ENCODE data around the gene RPRD1B.

RPRD1B gene

GRCh38 chr20:38109591-38110524 lies 76.3 kb downstream of the RPRD1B start:
- H3K27ac ChIP-seq = peak overlapping the region; percentile 75
- no peak for TF ChIP-seq CTCF (conservative IDR thresholded peaks at IDR 0.05; ENCODE audit: low read depth)
- CTCF ChIA-PET = interaction anchor here (0.6 to 6.1 kb wide), 5 partner anchors 10 to 1345 kb away, joined by 3 to 31 read pairs (median 3); no protein-coding TSS in a partner anchor
- POLR2A ChIA-PET (ENCODE audit: low non-redundant PET) = no interaction called here
- peak; percentile 98 for DNase-seq (ENCODE audit: low spot score)

DNA sequence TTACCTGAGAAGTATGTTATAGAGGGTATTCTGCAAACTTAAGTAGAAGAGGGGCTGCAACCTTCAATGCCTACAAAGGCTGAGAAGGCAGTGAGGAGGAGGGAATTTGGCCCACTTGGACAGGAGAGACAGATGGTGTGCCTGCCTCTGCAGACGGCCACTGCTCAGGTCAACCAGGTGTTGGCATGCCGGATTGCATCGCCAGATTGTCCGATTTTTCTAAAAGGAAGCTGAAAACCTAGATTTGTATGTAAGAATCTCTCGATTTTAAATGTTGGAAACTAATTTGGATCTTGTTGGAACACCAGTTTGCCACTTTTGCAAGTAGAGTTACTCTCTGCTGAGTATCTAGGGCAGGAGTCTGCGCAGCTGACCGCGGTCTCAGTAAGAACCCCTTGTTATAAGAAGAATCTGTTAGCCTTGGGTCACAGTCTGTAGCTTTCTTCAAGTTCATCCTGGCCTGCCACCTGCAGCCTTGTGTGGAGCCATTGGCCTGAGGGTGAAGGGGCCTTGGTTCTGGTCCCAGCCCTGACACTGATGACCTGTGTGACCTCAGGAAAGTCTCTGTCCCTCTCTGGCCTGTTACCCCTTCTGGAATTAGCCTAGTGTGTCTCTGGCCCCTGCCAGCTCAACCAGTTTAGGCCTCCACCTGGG lies 77.1 kb downstream of the RPRD1B start:
- TF ChIP-seq CTCF (conservative IDR thresholded peaks at IDR 0.05; ENCODE audit: low read depth) = no peak
- H3K27ac ChIP-seq = peak overlapping the region; percentile 75
- ChIA-PET CTCF (interaction anchor here (0.6 to 6.1 kb wide), 4 partner anchors 11 to 1345 kb away, joined by 3 to 31 read pairs (median 3); no protein-coding TSS in a partner anchor), POLR2A (ENCODE audit: low non-redundant PET) (no interaction called here)
- DNase-seq (ENCODE audit: low spot score) = no peak

- TF ChIP-seq CTCF (conservative IDR thresholded peaks at IDR 0.05; ENCODE audit: low read depth) = no peak
- ChIA-PET CTCF (interaction anchor here (0.6 to 6.1 kb wide), 4 partner anchors 16 to 115 kb away, joined by 3 to 31 read pairs (median 3); no protein-coding TSS in a partner anchor), POLR2A (ENCODE audit: low non-redundant PET) (no interaction called here)
- DNase-seq (ENCODE audit: low spot score) = no peak
- no peak overlapping the region for H3K27ac ChIP-seq
Measured at GRCh38 chr20:38111366-38112232, 78.1 kb downstream of the RPRD1B start.

DNA sequence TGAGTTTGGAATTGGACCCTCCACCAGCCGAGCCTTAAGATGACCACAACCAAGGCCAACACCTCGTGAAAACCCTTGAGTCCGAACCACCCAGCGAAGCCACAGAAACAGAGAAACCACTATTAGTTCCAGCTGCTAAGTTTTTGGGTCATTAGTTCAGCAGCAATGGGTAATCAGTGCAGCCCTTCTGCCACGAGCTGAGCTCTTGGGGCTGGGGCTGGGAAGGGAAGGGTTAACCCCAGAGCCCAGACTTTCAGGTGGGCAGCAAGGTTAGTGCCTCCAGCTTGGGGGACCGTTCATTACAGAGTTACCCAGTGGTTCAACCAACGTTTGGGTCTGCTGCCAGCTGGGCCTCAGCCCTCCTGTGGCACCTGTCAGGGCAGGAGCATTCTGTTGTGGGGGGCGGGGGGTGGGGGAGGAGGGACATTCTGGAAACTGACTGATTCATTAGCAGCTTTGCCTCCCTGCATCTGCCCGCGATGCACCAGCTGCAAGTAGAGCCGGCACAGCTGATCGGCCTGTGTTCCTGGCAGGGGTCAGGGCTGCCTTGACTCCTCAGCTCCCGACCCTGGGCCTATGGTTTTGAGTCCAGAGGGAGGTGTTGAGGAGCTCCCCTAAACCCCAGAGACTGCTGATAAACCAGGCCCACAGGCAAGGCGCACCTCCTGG lies 78.8 kb downstream of the RPRD1B start:
- DNase-seq (ENCODE audit: low spot score) = no peak
- CTCF ChIA-PET = interaction anchor here (0.6 to 6.1 kb wide), 7 partner anchors 15 to 706 kb away, joined by 3 to 31 read pairs (median 4); no protein-coding TSS in a partner anchor
- POLR2A ChIA-PET (ENCODE audit: low non-redundant PET) = interaction anchor here (0.6 kb wide), 1 partner anchor 892 kb away, joined by 4 read pairs; no protein-coding TSS in a partner anchor
- no peak overlapping the region for H3K27ac ChIP-seq
- TF ChIP-seq CTCF (conservative IDR thresholded peaks at IDR 0.05; ENCODE audit: low read depth) = no peak

DNA sequence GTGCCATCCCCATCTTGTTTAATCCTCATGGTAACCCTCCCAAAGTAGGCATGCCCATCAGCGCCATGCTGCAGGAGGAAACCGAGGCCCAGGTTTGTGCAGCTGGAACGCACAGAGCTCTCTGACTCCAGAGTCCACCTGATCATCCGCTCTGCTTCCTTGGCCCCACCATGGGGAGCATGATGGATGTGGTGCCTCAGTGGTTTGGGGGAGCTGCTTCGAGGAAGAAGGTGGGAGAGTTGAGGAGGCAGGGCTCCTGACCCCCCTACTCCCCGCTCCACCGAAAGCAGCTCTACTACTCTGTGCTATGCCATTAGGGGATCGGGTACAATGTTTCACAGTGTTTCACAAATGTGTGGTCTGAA lies 79.4 kb downstream of the RPRD1B start:
- ChIA-PET POLR2A (ENCODE audit: low non-redundant PET) (no interaction called here), CTCF (interaction anchor here (0.6 to 6.1 kb wide), 6 partner anchors 10 to 706 kb away, joined by 3 to 31 read pairs (median 6); no protein-coding TSS in a partner anchor)
- no peak overlapping the region for H3K27ac ChIP-seq
- DNase-seq (ENCODE audit: low spot score) = no peak
- TF ChIP-seq CTCF (conservative IDR thresholded peaks at IDR 0.05; ENCODE audit: low read depth) = no peak

Data from RWPE1 (cell line).